Neuronal stem cell (in vitro differentiated cells): ENCODE results near the gene PID1. TPM values are rescaled to one million over a fixed set of nuclear protein-coding genes. Genes with fewer than 3 reads are reported as not detected.

ENCODE experiments used
- DNase-seq: peaks from one replicate; pipeline ENCODE4 v3.0.0-alpha.2; 2013; ENCODE audit warnings: low spot score
- H2AFZ ChIP-seq: one replicate; pipeline ENCODE4 v1.6.1; 2013; ENCODE audit warnings: mild to moderate bottlenecking, low read length, inconsistent platforms
- H2AK5ac ChIP-seq: 2 replicates; pipeline ENCODE4 v1.6.1; 2013; ENCODE audit warnings: low read depth, mild to moderate bottlenecking, inconsistent platforms, low read length, moderate library complexity, mixed read lengths
- H2BK120ac ChIP-seq: 2 replicates; pipeline ENCODE4 v1.6.1; 2013; ENCODE audit warnings: low read depth, mild to moderate bottlenecking, inconsistent platforms, low read length, moderate library complexity, mixed read lengths
- H2BK12ac ChIP-seq: one replicate; pipeline ENCODE4 v1.6.1; 2013; ENCODE audit warnings: low read length, inconsistent platforms
- H2BK15ac ChIP-seq: 2 replicates; pipeline ENCODE4 v1.6.1; 2013; ENCODE audit warnings: mild to moderate bottlenecking, low read length, inconsistent platforms, mixed read lengths
- H2BK5ac ChIP-seq: one replicate; pipeline ENCODE4 v1.6.1; 2013; ENCODE audit warnings: inconsistent platforms, mild to moderate bottlenecking, low read length, moderate library complexity
- H3K14ac ChIP-seq: one replicate; pipeline ENCODE4 v1.6.1; 2013; ENCODE audit warnings: low read length, inconsistent platforms
- H3K18ac ChIP-seq: 2 replicates; pipeline ENCODE4 v1.6.1; 2013; ENCODE audit warnings: low read length, inconsistent platforms
- H3K23ac ChIP-seq: 2 replicates; pipeline ENCODE4 v1.6.1; 2013; ENCODE audit warnings: low read depth, mild to moderate bottlenecking, mixed read lengths, low read length, inconsistent platforms; ENCODE audit not compliant: poor library complexity
- H3K27ac ChIP-seq: replicated peaks from 3 replicates; pipeline ENCODE4 v1.5.1; 2013; ENCODE audit warnings: low read length, inconsistent platforms
- H3K27me3 ChIP-seq, 3 experiments: 2 replicates each; pipeline ENCODE4 v1.6.1; 2013; ENCODE audit warnings: low read length in 3 of 3, mild to moderate bottlenecking in 2 of 3, inconsistent platforms in 1 of 3, low read depth in 1 of 3, mixed read lengths in 1 of 3, moderate library complexity in 1 of 3; ENCODE audit not compliant: control insufficient read depth in 3 of 3, insufficient read depth in 3 of 3
- H3K36me3 ChIP-seq, 2 donors: replicated peaks in 1 of 2; 2 replicates each; pipeline ENCODE4 v1.6.1; 2013; ENCODE audit warnings: low read length in 2 of 2; ENCODE audit not compliant: control insufficient read depth in 2 of 2, insufficient read depth in 2 of 2
- H3K4ac ChIP-seq: 2 replicates; pipeline ENCODE4 v1.6.1; 2013; ENCODE audit warnings: inconsistent platforms, mild to moderate bottlenecking, low read length, moderate library complexity
- H3K4me1 ChIP-seq, 2 donors: 1 replicate in 1 of 2; 2 replicates in 1 of 2; pipeline ENCODE4 v1.6.1; 2013; ENCODE audit warnings: low read length in 2 of 2, low read depth in 1 of 2; ENCODE audit not compliant: control insufficient read depth in 2 of 2, insufficient read depth in 1 of 2
- H3K4me2 ChIP-seq: one replicate; pipeline ENCODE4 v1.6.1; 2013; ENCODE audit warnings: mild to moderate bottlenecking, low read length, inconsistent platforms; ENCODE audit not compliant: insufficient read depth, poor library complexity, severe bottlenecking
- H3K4me3 ChIP-seq, 2 donors: 2 replicates each; pipeline ENCODE4 v1.5.1; 2013; ENCODE audit warnings: low read length in 2 of 2, mild to moderate bottlenecking in 2 of 2, inconsistent platforms in 1 of 2, moderate library complexity in 1 of 2
- H3K79me1 ChIP-seq: one replicate; pipeline ENCODE4 v1.6.1; 2013; ENCODE audit warnings: low read depth, mild to moderate bottlenecking, inconsistent platforms, low read length, moderate library complexity
- H3K9ac ChIP-seq: one replicate; pipeline ENCODE4 v1.6.1; 2013; ENCODE audit warnings: mild to moderate bottlenecking, low read depth, low read length, inconsistent platforms; ENCODE audit not compliant: poor library complexity
- H3K9me3 ChIP-seq, 2 donors: replicated peaks in 1 of 2; 2 replicates each; pipeline versions ENCODE3 to v1.6.1; 2013; ENCODE audit warnings: low read length in 2 of 2, mild to moderate bottlenecking in 2 of 2, inconsistent platforms in 1 of 2, low read depth in 1 of 2, mixed read lengths in 1 of 2, moderate library complexity in 1 of 2; ENCODE audit not compliant: control insufficient read depth in 2 of 2, insufficient read depth in 1 of 2
- H4K8ac ChIP-seq: one replicate; pipeline ENCODE4 v1.6.1; 2013; ENCODE audit warnings: low read depth, mild to moderate bottlenecking, inconsistent platforms, low read length, moderate library complexity
- H4K91ac ChIP-seq: one replicate; pipeline ENCODE4 v1.6.1; 2013; ENCODE audit warnings: low read length, low read depth, mild to moderate bottlenecking, inconsistent platforms; ENCODE audit not compliant: poor library complexity
- WGBS, 2 donors: extraction: QIAGEN DNeasy Blood & Tissue Kit; methylation state at CpG; one replicate each; pipeline ENCODE4 v1.1.7; 2013; ENCODE audit warnings: missing lambda C conversion rate in 2 of 2, mixed read lengths in 1 of 2; ENCODE audit not compliant: insufficient read length in 2 of 2, insufficient replicate concordance in 1 of 2; ENCODE audit errors: extremely low coverage in 2 of 2; 5-methylcytosine and 5-hydroxymethylcytosine counted together
- polyA plus RNA-seq, 2 experiments: library from polyadenylated mRNA; stranded (reverse); fragments of 200-250 nt; gene quantifications; one replicate each; pipeline ENCODE4 v1.2.3, GENCODE V29; 2013

The PID1 gene
- 0.52 TPM for polyA plus RNA-seq (2013, experiment 1 of 2)
- 0.58 TPM for polyA plus RNA-seq (2013, experiment 2 of 2)

GRCh38 chr2:229270551-229271410, at the start of gene PID1:
TSS of gene PID1 (minus strand) at chr2:229271287. CDS start at chr2:229271043, 244 bp downstream.
- H2AK5ac ChIP-seq, result peak within 1 kb of the TSS; percentile 51
- H3K9ac ChIP-seq, result no peak within 1 kb of the TSS
- H4K8ac ChIP-seq, result no peak within 1 kb of the TSS
- no peak within 1 kb of the TSS for H4K91ac ChIP-seq
- peak; percentile 55 for DNase-seq
- no peak within 1 kb of the TSS for H2BK120ac ChIP-seq
- H2BK15ac ChIP-seq, result no peak within 1 kb of the TSS
- no peaks in the 10 kb centered on the region for H3K36me3 ChIP-seq
- peak within 1 kb of the TSS; percentile 85 for H2AFZ ChIP-seq
- H3K23ac ChIP-seq, result no peak within 1 kb of the TSS
- no peak within 1 kb of the TSS for H2BK5ac ChIP-seq
- peak within 1 kb of the TSS; percentile 27 for H3K14ac ChIP-seq
- H3K27ac ChIP-seq, result no peak within 1 kb of the TSS
- H3K9me3 ChIP-seq, result no peaks in the 10 kb centered on the region
- H3K18ac ChIP-seq, result peak within 1 kb of the TSS; percentile 94
- H2BK12ac ChIP-seq, result peak within 1 kb of the TSS; percentile 92
- WGBS, 2 donors, result no CpG with 5 or more reads among the region's 68 CpGs
- H3K4me3 ChIP-seq, result peak within 1 kb of the TSS; percentile 26 to 90
- peaks cover 0 to 35% (median 11%) of the 10 kb centered on the region in 3 experiments for H3K27me3 ChIP-seq
- H3K4ac ChIP-seq, result no peak within 1 kb of the TSS
- no peaks in the 10 kb centered on the region for H3K79me1 ChIP-seq
- H3K4me2 ChIP-seq, result peak within 1 kb of the TSS; percentile 75
- peaks cover 0 to 2% of the 10 kb centered on the region in 2 donors for H3K4me1 ChIP-seq

- no CpG with 5 or more reads among the region's 3 CpGs for WGBS, 2 donors
- DNase-seq, result no peak
- no peak overlapping the region for H2BK5ac ChIP-seq
Measured at GRCh38 chr2:229319558-229319957, 48.5 kb upstream of the PID1 start.

GRCh38 chr2:229314117-229314516, 43.0 kb upstream of the PID1 start:
- H3K14ac ChIP-seq, result no peak overlapping the region
- no peak overlapping the region for H4K8ac ChIP-seq
- no peak overlapping the region for H3K27ac ChIP-seq
- no peak overlapping the region for H3K9ac ChIP-seq
- H3K36me3 ChIP-seq, result no peaks in the 10 kb centered on the region
- no peak overlapping the region for H2AFZ ChIP-seq
- no peak overlapping the region for H3K23ac ChIP-seq
- no peaks in the 10 kb centered on the region for H3K79me1 ChIP-seq
- no peak overlapping the region for H4K91ac ChIP-seq
- H2BK15ac ChIP-seq, result no peak overlapping the region
- WGBS, 2 donors, result no CpG with 5 or more reads among the region's 5 CpGs
- H3K4me3 ChIP-seq, result no peak overlapping the region
- no peak overlapping the region for H2BK120ac ChIP-seq
- no peaks in the 10 kb centered on the region for H3K9me3 ChIP-seq
- no peak overlapping the region for H3K4me2 ChIP-seq
- no peak for DNase-seq
- no peak overlapping the region for H2BK5ac ChIP-seq
- H3K27me3 ChIP-seq, result no peaks in the 10 kb centered on the region
- no peak overlapping the region for H2AK5ac ChIP-seq
- no peak overlapping the region for H2BK12ac ChIP-seq
- H3K4me1 ChIP-seq, result no peaks in the 10 kb centered on the region
- no peak overlapping the region for H3K4ac ChIP-seq
- no peak overlapping the region for H3K18ac ChIP-seq

More at GRCh38 chr2:229319558-229319957, 48.5 kb upstream of the PID1 start:
- no peak overlapping the region for H2BK120ac ChIP-seq
- no peaks in the 10 kb centered on the region for H3K4me1 ChIP-seq
- H4K91ac ChIP-seq, result no peak overlapping the region
- no peak overlapping the region for H3K14ac ChIP-seq
- H3K36me3 ChIP-seq, result no peaks in the 10 kb centered on the region
- H2BK12ac ChIP-seq, result no peak overlapping the region
- no peaks in the 10 kb centered on the region for H3K9me3 ChIP-seq
- H3K18ac ChIP-seq, result no peak overlapping the region
- H3K4ac ChIP-seq, result no peak overlapping the region
- no peak overlapping the region for H3K27ac ChIP-seq
- H3K9ac ChIP-seq, result no peak overlapping the region
- no peak overlapping the region for H2AK5ac ChIP-seq
- H3K23ac ChIP-seq, result no peak overlapping the region
- no peaks in the 10 kb centered on the region for H3K79me1 ChIP-seq
- no peak overlapping the region for H3K4me2 ChIP-seq
- no peak overlapping the region for H4K8ac ChIP-seq
- no peak overlapping the region for H3K4me3 ChIP-seq
- no peak overlapping the region for H2AFZ ChIP-seq
- no peak overlapping the region for H2BK15ac ChIP-seq
- no peaks in the 10 kb centered on the region for H3K27me3 ChIP-seq

- H3K36me3 ChIP-seq, result no peaks in the 10 kb centered on the region
- H2BK5ac ChIP-seq, result no peak overlapping the region
- H3K14ac ChIP-seq, result no peak overlapping the region
- no peak overlapping the region for H3K4me2 ChIP-seq
- no peak overlapping the region for H3K4me3 ChIP-seq
- no peak overlapping the region for H3K23ac ChIP-seq
- no peak overlapping the region for H2AFZ ChIP-seq
- H3K79me1 ChIP-seq, result no peaks in the 10 kb centered on the region
- H2BK15ac ChIP-seq, result no peak overlapping the region
- H4K8ac ChIP-seq, result no peak overlapping the region
- DNase-seq, result no peak
- no peak overlapping the region for H3K4ac ChIP-seq
- no peak overlapping the region for H3K27ac ChIP-seq
- no peak overlapping the region for H2BK12ac ChIP-seq
- H3K27me3 ChIP-seq, result no peaks in the 10 kb centered on the region
- WGBS, 2 donors, result no CpG with 5 or more reads among the region's 3 CpGs
- no peak overlapping the region for H2AK5ac ChIP-seq
- H3K18ac ChIP-seq, result no peak overlapping the region
- H3K9ac ChIP-seq, result no peak overlapping the region
- no peak overlapping the region for H4K91ac ChIP-seq
- H3K4me1 ChIP-seq, result no peaks in the 10 kb centered on the region
- H3K9me3 ChIP-seq, result no peaks in the 10 kb centered on the region
- H2BK120ac ChIP-seq, result no peak overlapping the region
Measured at GRCh38 chr2:229313591-229313990, 42.5 kb upstream of the PID1 start.
